K562 (cell line): ENCODE measurements around the gene ALDH7A1. TPM values are rescaled to one million over a fixed set of nuclear protein-coding genes. Genes with fewer than 3 reads are reported as not detected.

Source experiments
- ARID3B ChIP-seq: fragments of 250-450 bp; sonication (Bioruptor Pico); IDR thresholded peaks from 2 replicates; pipeline ENCODE4 v1.4.0; 2020; ENCODE audit warnings: borderline replicate concordance
- C11orf30 ChIP-seq: fragments of 450-650 bp; IDR thresholded peaks from 2 replicates; pipeline ENCODE4 v1.6.1; 2016; ENCODE audit warnings: low read depth, mild to moderate bottlenecking
- CBFA2T2 ChIP-seq: fragments of 450-650 bp; conservative IDR thresholded peaks from 2 replicates; pipeline ENCODE4 v1.6.1; 2017; ENCODE audit warnings: mild to moderate bottlenecking
- CEBPG ChIP-seq, 3 experiments: fragments of 200-800 bp in 1 of 3; sonication (Bioruptor generic) in 1 of 3; sonication (generic) in 1 of 3; formaldehyde crosslinking in 1 of 3; IDR thresholded peaks in 2 of 3; conservative IDR thresholded peaks in 1 of 3; 2 replicates each; pipeline versions ENCODE4 v1.6.1 to v1.8.0; 2016 to 2022; ENCODE audit warnings: missing compliant biosample characterization in 2 of 3, missing genetic modification characterization in 2 of 3, mild to moderate bottlenecking in 1 of 3, missing genetic modification reagents in 1 of 3
- E2F1 ChIP-seq: sonication (generic); formaldehyde crosslinking; IDR thresholded peaks from 2 replicates; pipeline ENCODE4 v1.8.1; 2023; ENCODE audit warnings: mild to moderate bottlenecking, missing genetic modification reagents, moderate library complexity
- E2F6 ChIP-seq, 2 experiments: IDR thresholded peaks; 2 replicates each; pipeline ENCODE4 v1.6.1; 2011; ENCODE audit warnings: borderline replicate concordance in 1 of 2, control low read depth in 1 of 2, low read depth in 1 of 2, low read length in 1 of 2, mild to moderate bottlenecking in 1 of 2, mixed read lengths in 1 of 2, moderate library complexity in 1 of 2; ENCODE audit not compliant: insufficient read depth in 1 of 2, insufficient read length in 1 of 2, poor library complexity in 1 of 2, severe bottlenecking in 1 of 2; ENCODE audit errors: extremely low read depth in 1 of 2
- GABPB2 ChIP-seq: fragments of 250-450 bp; sonication (Bioruptor Pico); conservative IDR thresholded peaks from 2 replicates; pipeline ENCODE4 v1.5.1; 2021; ENCODE audit warnings: mild to moderate bottlenecking
- HNRNPL ChIP-seq: fragments of 200-400 bp; formaldehyde crosslinking; IDR thresholded peaks from 2 replicates; pipeline ENCODE4 v1.6.1; 2017; ENCODE audit warnings: low read depth, mild to moderate bottlenecking, low read length
- JUN ChIP-seq, 2 experiments: sonication (generic) in 1 of 2; formaldehyde crosslinking in 1 of 2; IDR thresholded peaks; 2 replicates each; pipeline versions ENCODE4 v1.6.1 to v1.8.0; 2012 to 2022; ENCODE audit warnings: borderline replicate concordance in 2 of 2, mild to moderate bottlenecking in 2 of 2, improper control_type of control experiment in 1 of 2, low read depth in 1 of 2, low read length in 1 of 2, missing genetic modification reagents in 1 of 2
- MITF ChIP-seq: IDR thresholded peaks from 2 replicates; pipeline ENCODE4 v1.6.1; 2014; ENCODE audit warnings: antibody characterized with exemption
- MLX ChIP-seq, 2 experiments: fragments of 450-650 bp in 1 of 2; sonication (generic) in 1 of 2; formaldehyde crosslinking; conservative IDR thresholded peaks; 2 replicates each; pipeline versions ENCODE4 v1.4.0 to v1.8.1; 2020 to 2022; ENCODE audit warnings: mild to moderate bottlenecking in 1 of 2, missing genetic modification reagents in 1 of 2
- MYNN ChIP-seq, 2 experiments: sonication (generic); formaldehyde crosslinking in 1 of 2; IDR thresholded peaks; 2 replicates each; pipeline versions ENCODE4 v1.5.0 to v1.6.1; 2016 to 2020; ENCODE audit warnings: antibody characterized with exemption in 1 of 2, missing genetic modification reagents in 1 of 2
- NCOA1 ChIP-seq: fragments of 450-650 bp; IDR thresholded peaks from 2 replicates; pipeline ENCODE4 v1.6.1; 2016; ENCODE audit warnings: low read depth
- OTX1 ChIP-seq: fragments of 450-650 bp; formaldehyde crosslinking; IDR thresholded peaks from 2 replicates; pipeline ENCODE4 v1.4.0; 2022; ENCODE audit warnings: mild to moderate bottlenecking
- ZNF146 ChIP-seq: IDR thresholded peaks from one replicate; pipeline ENCODE4 v1.6.1; 2018; ENCODE audit warnings: missing compliant biosample characterization; ENCODE audit not compliant: unreplicated experiment
- ZNF507 ChIP-seq: conservative IDR thresholded peaks from 2 replicates; pipeline ENCODE4 v1.6.1; 2017; ENCODE audit warnings: missing genetic modification characterization, missing compliant biosample characterization
- ZNF583 ChIP-seq: fragments of 250-450 bp; sonication (Bioruptor Pico); IDR thresholded peaks from 2 replicates; pipeline ENCODE4 v1.4.0; 2020
- ZNF699 ChIP-seq: fragments of 250-450 bp; sonication (Bioruptor Pico); IDR thresholded peaks from 2 replicates; pipeline ENCODE4 v1.8.0; 2021; ENCODE audit warnings: mild to moderate bottlenecking, moderate library complexity; ENCODE audit not compliant: insufficient replicate concordance
- polyA plus RNA-seq, 8 experiments: library from polyadenylated mRNA; depleted of rRNA in 4 of 8; stranded (reverse) in 5 of 8; unstranded in 3 of 8; fragments of >200 nt; fragmentation: Nextera tagmentation in 2 of 8; fragmentation: Illumina TruSeq in 1 of 8; extraction: Ambion mirVana in 2 of 8; extraction: Trizol in 1 of 8; gene quantifications; 2 replicates each; pipeline versions ENCODE4 v1.2.1 to v1.2.3, GENCODE V29; 2011 to 2014; ENCODE audit warnings: inconsistent platforms in 1 of 8, missing spikeins in 1 of 8
- total RNA-seq, 7 experiments: library from RNA; depleted of rRNA in 6 of 7; stranded (reverse); fragments of >200 nt in 6 of 7; fragmentation: Illumina TruSeq in 2 of 7; extraction: Trizol in 2 of 7; gene quantifications; 2 replicates each; pipeline versions ENCODE4 v1.2.1 to v1.2.3, GENCODE V29; 2011 to 2021; ENCODE audit warnings: low replicate concordance in 1 of 7

The ALDH7A1 gene
- total and polyA plus RNA-seq, 9 of the 15 experiments (the other 6 are each of a cell fraction or from before 2014, with no cell fraction given): 0.04 to 0.49 TPM; not detected in 7

- no peak for TF ChIP-seq ARID3B (CRISPR knock-in tag)
- no peak for TF ChIP-seq GABPB2 (CRISPR knock-in tag)
- peak; percentile 76; the same call in 1 of the 2 replicates for TF ChIP-seq E2F1 (CRISPR knock-in tag)
- TF ChIP-seq OTX1 (CRISPR knock-in tag): no peak
- 0 out of 2 replicates have a peak, but pooled peaks have one; percentile 51 for TF ChIP-seq CEBPG (CRISPR knock-in tag; IDR thresholded peaks at IDR 0.05)
- TF ChIP-seq CEBPG (tag; conservative IDR thresholded peaks at IDR 0.05 in 1 of 2, IDR thresholded peaks at IDR 0.05 in 1 of 2): peak in 1 of 2 experiments; percentile 44; a peak in 1 of 4 replicates
- no peak for TF ChIP-seq C11orf30
- no peak for TF ChIP-seq HNRNPL
- no peak for TF ChIP-seq MLX (CRISPR knock-in tag; conservative IDR thresholded peaks at IDR 0.05)
- TF ChIP-seq E2F6 (IDR thresholded peaks at IDR 0.05; ENCODE audit: borderline replicate concordance in 1 of 2, extremely low read depth in 1 of 2, insufficient read depth in 1 of 2, insufficient read length in 1 of 2, low read depth in 1 of 2, low read length in 1 of 2, poor library complexity in 1 of 2, severe bottlenecking in 1 of 2): no peak
- TF ChIP-seq ZNF146 (CRISPR knock-in tag): no peak
- no peak for TF ChIP-seq ZNF507 (tag)
- no peak for TF ChIP-seq ZNF699 (CRISPR knock-in tag)
- 0 out of 2 replicates have a peak, but pooled peaks have one; percentile 44 for TF ChIP-seq MITF
- no peak for TF ChIP-seq ZNF583 (CRISPR knock-in tag)
- peak; percentile 75 for TF ChIP-seq MYNN (IDR thresholded peaks at IDR 0.05)
- no peak for TF ChIP-seq MYNN (CRISPR knock-in tag; IDR thresholded peaks at IDR 0.05)
- TF ChIP-seq CBFA2T2: peak; percentile 92
- peak; percentile 70; the same call in 1 of the 2 replicates for TF ChIP-seq NCOA1
- peak; percentile 68; the same call in 1 of the 2 replicates for TF ChIP-seq JUN (IDR thresholded peaks at IDR 0.05; ENCODE audit: borderline replicate concordance, low read depth, low read length)
- 0 out of 2 replicates have a peak, but pooled peaks have one; percentile 2 for TF ChIP-seq JUN (CRISPR knock-in tag; IDR thresholded peaks at IDR 0.05; ENCODE audit: borderline replicate concordance)
Observed at GRCh38 chr5:126514558-126515141, 80.4 kb downstream of the ALDH7A1 start (continued).
